IMR-90 (cell line): ENCODE data around the gene RERE. TPM values are rescaled to one million over a fixed set of nuclear protein-coding genes. Genes with fewer than 3 reads are reported as not detected.

Experiments
- ATAC-seq: fragments of 200-7000 bp; cut with Tn5 transposase; 2 replicates; pipeline ENCODE4 v1.9.1; 2020; ENCODE audit warnings: low read depth, mild to moderate bottlenecking, moderate library complexity
- BruUV-seq: library from RNA; stranded (reverse); fragments of 400-500 nt; replicated peaks from 2 replicates; lab custom pipeline; 2021; lab: Mats Ljungman, UMichigan
- CTCF ChIA-PET: fragments of 300-600 bp; formaldehyde crosslinking; extraction: SDS; loops from one replicate; lab custom pipeline; 2021; ENCODE audit warnings: antibody characterized with exemption; lab: Yijun Ruan, JAX
- POLR2A ChIA-PET: fragments of 300-600 bp; sonication (Branson Sonifier 250); formaldehyde crosslinking; loops from one replicate; lab custom pipeline; 2022; ENCODE audit warnings: antibody characterized with exemption; ENCODE audit not compliant: unreplicated experiment; lab: Charles Lee
- DNase-seq: peaks from one replicate; pipeline ENCODE4 v3.0.0; 2013
- H2AFZ ChIP-seq: replicated peaks from 2 replicates; pipeline ENCODE3; 2013; ENCODE audit warnings: low read length, mild to moderate bottlenecking; ENCODE audit not compliant: poor library complexity
- H2AK5ac ChIP-seq: 2 replicates; pipeline ENCODE4 v1.6.1; 2013; ENCODE audit warnings: low read depth, low read length, inconsistent platforms
- H2AK9ac ChIP-seq: replicated peaks from 2 replicates; pipeline ENCODE3; 2013; ENCODE audit warnings: mild to moderate bottlenecking, low read depth, low read length, moderate library complexity; ENCODE audit not compliant: poor library complexity
- H2BK120ac ChIP-seq: 2 replicates; pipeline ENCODE4 v1.6.1; 2013; ENCODE audit warnings: low read depth, low read length, inconsistent platforms
- H2BK15ac ChIP-seq: 3 replicates; pipeline ENCODE4 v1.6.1; 2013; ENCODE audit warnings: low read depth, low read length, inconsistent platforms
- H2BK20ac ChIP-seq: 2 replicates; pipeline ENCODE4 v1.6.1; 2013; ENCODE audit warnings: low read depth, mild to moderate bottlenecking, inconsistent platforms, low read length, moderate library complexity
- H2BK5ac ChIP-seq: 2 replicates; pipeline ENCODE4 v1.6.1; 2013; ENCODE audit warnings: mild to moderate bottlenecking, low read depth, low read length, inconsistent platforms; ENCODE audit not compliant: poor library complexity, severe bottlenecking
- H3K14ac ChIP-seq: replicated peaks from 2 replicates; pipeline ENCODE4 v1.6.1; 2013; ENCODE audit warnings: low read depth, low read length, inconsistent platforms
- H3K18ac ChIP-seq: 2 replicates; pipeline ENCODE4 v1.6.1; 2013; ENCODE audit warnings: low read depth, low read length, control low read depth
- H3K23ac ChIP-seq: 2 replicates; pipeline ENCODE4 v1.6.1; 2013; ENCODE audit warnings: low read depth, low read length, inconsistent platforms
- H3K27ac ChIP-seq: 2 replicates; pipeline ENCODE4 v1.5.1; 2013; ENCODE audit warnings: mild to moderate bottlenecking, control low read depth, low read length; ENCODE audit not compliant: insufficient read depth
- H3K27me3 ChIP-seq: 2 replicates; pipeline ENCODE4 v1.6.1; 2013; ENCODE audit warnings: low read length; ENCODE audit not compliant: control insufficient read depth, insufficient read depth
- H3K36me3 ChIP-seq: 2 replicates; pipeline ENCODE4 v1.6.1; 2013; ENCODE audit warnings: low read length, mixed read lengths; ENCODE audit not compliant: control insufficient read depth, insufficient read depth
- H3K4ac ChIP-seq: 2 replicates; pipeline ENCODE4 v1.6.1; 2013; ENCODE audit warnings: low read depth, low read length, inconsistent platforms
- H3K4me1 ChIP-seq: 2 replicates; pipeline ENCODE4 v1.6.1; 2013; ENCODE audit warnings: low read length, mixed read lengths; ENCODE audit not compliant: control insufficient read depth, insufficient read depth
- H3K4me2 ChIP-seq: 2 replicates; pipeline ENCODE4 v1.6.1; 2013; ENCODE audit warnings: low read depth, mild to moderate bottlenecking, control low read depth, low read length, moderate library complexity
- H3K4me3 ChIP-seq: 2 replicates; pipeline ENCODE4 v1.5.1; 2013; ENCODE audit warnings: low read depth, mild to moderate bottlenecking, control low read depth, low read length, moderate library complexity; ENCODE audit not compliant: insufficient read depth
- H3K56ac ChIP-seq: 2 replicates; pipeline ENCODE4 v1.6.1; 2013; ENCODE audit warnings: low read length, inconsistent platforms; ENCODE audit not compliant: insufficient read depth; ENCODE audit errors: extremely low read depth
- H3K79me1 ChIP-seq, 2 experiments: 2 replicates each; pipeline ENCODE4 v1.6.1; 2013; ENCODE audit warnings: low read length in 2 of 2, inconsistent platforms in 1 of 2, low read depth in 1 of 2
- H3K9ac ChIP-seq: 2 replicates; pipeline ENCODE4 v1.6.1; 2013; ENCODE audit warnings: low read depth, low read length, control low read depth
- H3K9me1 ChIP-seq: 2 replicates; pipeline ENCODE4 v1.6.1; 2013; ENCODE audit warnings: low read length, inconsistent platforms; ENCODE audit not compliant: insufficient read depth
- H3K9me3 ChIP-seq: 2 replicates; pipeline ENCODE4 v1.6.1; 2013; ENCODE audit warnings: low read length; ENCODE audit not compliant: control insufficient read depth, insufficient read depth
- H4K20me1 ChIP-seq: 2 replicates; pipeline ENCODE4 v1.6.1; 2013; ENCODE audit warnings: low read length, inconsistent platforms; ENCODE audit not compliant: insufficient read depth
- H4K5ac ChIP-seq: 2 replicates; pipeline ENCODE4 v1.6.1; 2013; ENCODE audit warnings: mild to moderate bottlenecking, low read depth, low read length, control low read depth
- H4K8ac ChIP-seq, 2 experiments: 2 replicates each; pipeline ENCODE4 v1.6.1; 2013; ENCODE audit warnings: low read depth in 2 of 2, low read length in 2 of 2, control low read depth in 1 of 2, inconsistent platforms in 1 of 2
- H4K91ac ChIP-seq: 2 replicates; pipeline ENCODE4 v1.6.1; 2013; ENCODE audit warnings: low read depth, low read length, inconsistent platforms; ENCODE audit not compliant: insufficient read depth
- CEBPB ChIP-seq: IDR thresholded peaks from 2 replicates; pipeline ENCODE4 v1.6.1; 2012; ENCODE audit warnings: low read depth, low read length, improper control_type of control experiment
- MAFK ChIP-seq: IDR thresholded peaks from 2 replicates; pipeline ENCODE4 v1.6.1; 2012; ENCODE audit warnings: low read depth, low read length, improper control_type of control experiment
- MAZ ChIP-seq: IDR thresholded peaks from 2 replicates; pipeline ENCODE4 v1.6.1; 2012; ENCODE audit warnings: low read depth, mild to moderate bottlenecking, low read length, improper control_type of control experiment, moderate library complexity, borderline replicate concordance
- MXI1 ChIP-seq: IDR thresholded peaks from 2 replicates; pipeline ENCODE4 v1.6.1; 2012; ENCODE audit warnings: low read depth, mild to moderate bottlenecking, low read length, moderate library complexity, borderline replicate concordance
- NFE2L2 ChIP-seq: fragments of 150-350 bp; IDR thresholded peaks from 2 replicates; pipeline ENCODE4 v1.6.1; 2016; ENCODE audit warnings: low read depth, mild to moderate bottlenecking, low read length
- RAD21 ChIP-seq: IDR thresholded peaks from 2 replicates; pipeline ENCODE4 v1.6.1; 2012; ENCODE audit warnings: low read length, improper control_type of control experiment
- RCOR1 ChIP-seq: IDR thresholded peaks from 2 replicates; pipeline ENCODE4 v1.6.1; 2012; ENCODE audit warnings: mild to moderate bottlenecking, low read length, improper control_type of control experiment; ENCODE audit not compliant: insufficient replicate concordance
- WGBS, 2 experiments: methylation state at CpG; one replicate each; pipeline versions ENCODE4 v1.1.5 to v1.1.7; 2013; ENCODE audit warnings: missing lambda C conversion rate in 2 of 2; ENCODE audit not compliant: insufficient read length in 1 of 2; ENCODE audit errors: extremely low coverage in 2 of 2; 5-methylcytosine and 5-hydroxymethylcytosine counted together
- dilution Hi-C: fragments of 300-500 bp; cut with HindIII; formaldehyde crosslinking; loops from one replicate; pipeline ENCODE4 v1.14.3; 2018; ENCODE audit warnings: low sequenced_read_pairs; ENCODE audit not compliant: unreplicated experiment
- in situ Hi-C: fragments of 300-500 bp; cut with MboI; formaldehyde crosslinking; loops from 3 replicates; pipeline ENCODE4 v1.14.3; 2019; ENCODE audit warnings: low sequenced_read_pairs, inconsistent platforms, mixed read lengths
- intact Hi-C: fragments of 100-400 bp; cut with micrococcal nuclease; formaldehyde crosslinking; loops from 2 replicates; pipeline ENCODE4 v1.10.0; 2022
- polyA plus RNA-seq, 3 experiments: library from polyadenylated mRNA; depleted of rRNA; stranded (reverse); fragments of >200 nt; gene quantifications; 2 replicates each; pipeline ENCODE4 v1.2.3, GENCODE V29; 2012; ENCODE audit warnings: low replicate concordance in 1 of 3
- total RNA-seq: library from RNA; depleted of rRNA; stranded (reverse); fragments of >200 nt; gene quantifications from 2 replicates; pipeline ENCODE4 v1.2.3, GENCODE V29; 2012
- TF ChIP-seq, protein P1 (sequence below): fragments of 150-350 bp; IDR thresholded peaks from 2 replicates; pipeline ENCODE4 v1.6.1; 2016; ENCODE audit warnings: low read depth, mild to moderate bottlenecking, low read length, moderate library complexity, borderline replicate concordance
- TF ChIP-seq, protein P2 (sequence below): fragments of 150-350 bp; IDR thresholded peaks from 2 replicates; pipeline ENCODE4 v1.6.1; 2017; ENCODE audit warnings: mild to moderate bottlenecking, antibody characterized with exemption, low read length, low read depth

The RERE gene
- total and polyA plus RNA-seq, 2 of the 4 experiments (the other 2 are of a cell fraction) = 11.5 to 25.1 TPM

DNA sequence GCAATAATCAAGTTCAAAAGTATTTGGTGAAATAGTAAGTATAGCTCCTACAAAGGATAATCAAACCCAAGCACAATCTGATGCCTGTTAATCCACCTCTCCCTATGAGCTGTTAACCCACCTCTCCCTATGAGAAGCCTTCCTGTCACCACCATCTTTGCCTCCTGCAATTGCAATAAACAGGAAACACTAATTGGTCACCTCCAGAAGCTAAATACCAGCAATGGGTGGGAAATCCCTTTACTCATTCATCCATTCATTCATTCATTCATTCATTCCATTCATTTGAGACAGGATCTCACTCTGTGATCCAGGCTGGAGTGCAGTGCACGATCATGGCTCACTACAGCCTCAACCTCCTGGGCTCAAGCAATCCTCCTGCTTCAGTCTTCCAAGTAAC is 132.8 kb downstream of the RERE start:
- no peak overlapping the region; the same call in 1 of the 2 replicates for H2AK5ac ChIP-seq
- H2BK5ac ChIP-seq = no peak overlapping the region
- dilution Hi-C loops = no loop called here
- H3K4me1 ChIP-seq = peaks cover 16% of the 10 kb centered on the region
- TF ChIP-seq NFE2L2 = no peak
- TF ChIP-seq, protein P1, sequence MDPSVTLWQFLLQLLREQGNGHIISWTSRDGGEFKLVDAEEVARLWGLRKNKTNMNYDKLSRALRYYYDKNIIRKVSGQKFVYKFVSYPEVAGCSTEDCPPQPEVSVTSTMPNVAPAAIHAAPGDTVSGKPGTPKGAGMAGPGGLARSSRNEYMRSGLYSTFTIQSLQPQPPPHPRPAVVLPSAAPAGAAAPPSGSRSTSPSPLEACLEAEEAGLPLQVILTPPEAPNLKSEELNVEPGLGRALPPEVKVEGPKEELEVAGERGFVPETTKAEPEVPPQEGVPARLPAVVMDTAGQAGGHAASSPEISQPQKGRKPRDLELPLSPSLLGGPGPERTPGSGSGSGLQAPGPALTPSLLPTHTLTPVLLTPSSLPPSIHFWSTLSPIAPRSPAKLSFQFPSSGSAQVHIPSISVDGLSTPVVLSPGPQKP = no peak
- TF ChIP-seq MXI1 = no peak
- TF ChIP-seq CEBPB = no peak
- TF ChIP-seq, protein P2, sequence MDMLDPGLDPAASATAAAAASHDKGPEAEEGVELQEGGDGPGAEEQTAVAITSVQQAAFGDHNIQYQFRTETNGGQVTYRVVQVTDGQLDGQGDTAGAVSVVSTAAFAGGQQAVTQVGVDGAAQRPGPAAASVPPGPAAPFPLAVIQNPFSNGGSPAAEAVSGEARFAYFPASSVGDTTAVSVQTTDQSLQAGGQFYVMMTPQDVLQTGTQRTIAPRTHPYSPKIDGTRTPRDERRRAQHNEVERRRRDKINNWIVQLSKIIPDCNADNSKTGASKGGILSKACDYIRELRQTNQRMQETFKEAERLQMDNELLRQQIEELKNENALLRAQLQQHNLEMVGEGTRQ = no peak
- TF ChIP-seq RAD21 = no peak
- TF ChIP-seq MAZ = no peak
- TF ChIP-seq RCOR1 = no peak
- no peak for TF ChIP-seq MAFK
- no peak overlapping the region for H3K9ac ChIP-seq
- ATAC-seq (no peak), DNase-seq (no peak)
- H3K4me3 ChIP-seq = no peak overlapping the region
- H2BK20ac ChIP-seq = no peak overlapping the region
- H4K5ac ChIP-seq = no peak overlapping the region
- ChIA-PET POLR2A (no interaction called here), CTCF (no interaction called here)
- H2AFZ ChIP-seq = no peak overlapping the region
- no peak overlapping the region for H3K23ac ChIP-seq
- no peak overlapping the region for H3K27ac ChIP-seq
- H4K91ac ChIP-seq = no peak overlapping the region
- H2BK120ac ChIP-seq = no peak overlapping the region
- H3K79me1 ChIP-seq = peaks cover 32 to 77% of the 10 kb centered on the region in 2 experiments
- no peak overlapping the region for H3K56ac ChIP-seq
- 0 out of 2 replicates have a peak overlapping the region, but pooled peaks have one; percentile 36 for H3K14ac ChIP-seq
- no peak overlapping the region for H3K18ac ChIP-seq
- no peak overlapping the region for H2AK9ac ChIP-seq
- no peak overlapping the region for H4K8ac ChIP-seq
- no TSS peak for BruUV-seq
- H3K4ac ChIP-seq = no peak overlapping the region
- peaks cover 17% of the 10 kb centered on the region for H3K9me1 ChIP-seq
- H3K9me3 ChIP-seq = no peaks in the 10 kb centered on the region
- H3K27me3 ChIP-seq = no peaks in the 10 kb centered on the region
- in situ Hi-C loops = no loop called here
- H3K36me3 ChIP-seq = no peaks in the 10 kb centered on the region
- no peak overlapping the region for H3K4me2 ChIP-seq
- peaks cover 66% of the 10 kb centered on the region for H4K20me1 ChIP-seq
- WGBS, 2 experiments = no CpG with 5 or more reads among the region's 1 CpG
- intact Hi-C loops = no loop called here
- H2BK15ac ChIP-seq = no peak overlapping the region
